ENCODE results near the gene CFAP119.

CFAP119 gene

DNA sequence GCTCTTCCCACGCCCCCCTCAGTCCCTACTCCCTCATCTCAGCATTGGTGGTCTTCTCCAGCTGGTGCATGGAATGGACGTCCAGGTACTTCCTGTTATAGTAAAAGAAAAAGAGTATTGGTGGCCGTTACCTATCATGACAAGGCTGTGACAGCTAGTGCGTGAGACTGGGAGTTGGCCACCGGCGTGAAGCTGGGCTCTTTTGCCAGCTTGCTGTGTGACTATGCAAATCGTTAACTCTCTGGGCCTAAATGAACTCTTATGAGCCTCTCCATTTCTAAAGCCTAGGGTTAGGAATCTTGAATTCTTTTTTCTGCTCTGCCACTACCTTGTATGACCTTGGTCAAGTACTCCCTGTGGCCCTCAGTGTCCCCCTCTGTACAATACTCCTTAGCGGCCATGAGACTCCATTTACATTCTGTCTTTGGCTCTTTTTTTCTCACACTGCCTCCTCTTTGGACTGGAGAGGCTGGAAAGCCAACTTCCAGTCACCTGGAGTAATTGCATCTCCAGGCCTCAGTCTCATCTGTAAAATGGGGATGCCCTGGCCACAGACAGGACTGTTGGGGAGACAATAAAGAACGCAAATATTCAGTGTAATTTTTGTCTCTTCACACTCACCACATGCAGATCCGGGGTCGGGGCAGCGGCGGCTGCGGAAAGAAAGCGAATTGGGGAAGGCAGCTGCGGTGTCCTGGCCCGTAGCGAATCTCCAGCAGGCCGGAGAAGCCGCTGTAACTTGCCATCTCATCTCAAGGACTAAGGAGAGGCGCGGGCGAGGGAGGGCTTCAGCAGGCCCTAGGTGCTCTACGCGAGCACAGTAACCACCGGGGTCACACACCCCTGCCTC lies 1.1 kb downstream of the CFAP119 start:
- no peak for DNase-seq

DNA sequence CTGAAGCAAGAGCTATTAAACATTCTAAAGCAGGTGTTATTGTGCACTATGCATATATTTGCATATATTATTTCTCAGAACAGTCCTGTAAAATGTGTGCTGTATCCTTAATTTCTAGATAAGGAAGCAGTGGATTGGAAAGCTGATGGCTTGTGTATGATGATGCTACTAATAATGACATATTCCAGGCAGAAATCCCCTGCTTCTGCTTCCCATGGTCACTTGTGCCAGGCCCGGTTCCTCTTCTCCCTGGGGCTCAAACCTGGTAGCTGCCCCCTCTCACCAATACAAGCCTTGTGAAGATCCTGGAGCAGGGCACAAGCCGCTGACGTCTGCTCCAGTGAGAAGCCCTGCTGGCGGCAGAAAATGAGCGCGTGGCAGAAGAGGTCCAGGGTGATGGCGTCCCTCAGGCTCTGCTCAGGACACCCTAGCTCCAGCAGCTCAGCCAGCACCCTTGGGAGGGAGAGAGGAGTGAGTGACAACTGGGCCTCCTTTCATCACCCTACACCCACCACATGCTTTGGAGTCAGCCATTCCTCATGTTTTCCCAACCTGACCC lies 1.8 kb downstream of the CFAP119 start:
- no peak for DNase-seq

GRCh38 chr16:30758988-30759491 lies 2.8 kb downstream of the CFAP119 start:
- no peak for DNase-seq

GRCh38 chr16:30757316-30757715 lies 4.5 kb downstream of the CFAP119 start:
- no peak for DNase-seq

GRCh38 chr16:30756781-30757100 lies 5.1 kb downstream of the CFAP119 start:
- DNase-seq = no peak

DNA sequence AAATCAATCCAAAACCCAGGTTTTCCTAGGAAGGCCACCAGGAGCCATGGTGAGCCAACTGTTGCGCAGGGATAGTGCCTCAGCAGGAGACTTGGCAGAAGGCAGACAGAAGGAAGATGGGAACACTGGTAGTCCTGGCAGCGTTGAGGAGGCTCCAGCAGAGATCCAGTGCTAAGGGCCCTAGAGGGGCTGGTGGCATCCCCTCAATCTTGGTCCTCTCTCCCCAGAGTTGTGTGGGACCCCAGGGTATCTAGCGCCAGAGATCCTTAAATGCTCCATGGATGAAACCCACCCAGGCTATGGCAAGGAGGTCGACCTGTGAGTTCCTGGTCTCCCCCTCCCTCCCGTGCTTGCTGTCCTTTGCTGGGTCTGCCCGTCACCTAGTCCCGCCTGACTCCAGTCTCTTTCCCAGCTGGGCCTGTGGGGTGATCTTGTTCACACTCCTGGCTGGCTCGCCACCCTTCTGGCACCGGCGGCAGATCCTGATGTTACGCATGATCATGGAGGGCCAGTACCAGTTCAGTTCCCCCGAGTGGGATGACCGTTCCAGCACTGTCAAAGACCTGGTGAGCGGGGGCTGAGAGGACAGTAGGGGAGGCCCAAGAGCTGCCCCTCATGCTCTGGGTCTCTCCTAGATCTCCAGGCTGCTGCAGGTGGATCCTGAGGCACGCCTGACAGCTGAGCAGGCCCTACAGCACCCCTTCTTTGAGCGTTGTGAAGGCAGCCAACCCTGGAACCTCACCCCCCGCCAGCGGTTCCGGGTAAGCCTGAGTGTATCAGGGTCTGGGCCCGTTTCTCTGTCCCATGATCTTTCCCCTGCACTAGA lies 5.7 kb downstream of the CFAP119 start:
- DNase-seq = no peak

DNA sequence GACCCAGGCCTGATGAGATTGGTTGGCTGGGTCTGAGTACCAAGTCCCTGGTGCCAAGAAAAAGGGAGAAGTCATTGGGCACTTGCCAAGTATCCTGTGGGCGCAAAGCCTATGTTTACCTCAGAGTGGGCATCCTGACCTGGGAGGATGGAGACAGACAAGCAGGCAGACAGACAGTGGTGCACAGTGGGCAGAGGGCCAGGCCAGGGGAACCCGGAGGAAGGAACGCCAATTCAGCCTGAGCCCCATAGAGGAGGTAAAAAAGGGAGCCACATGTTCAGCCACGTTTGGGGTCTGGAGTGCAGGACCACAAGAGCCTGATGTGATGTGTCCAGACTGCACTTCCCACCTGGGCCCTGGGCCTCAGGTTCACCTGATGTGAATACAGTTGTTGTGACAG lies 8.3 kb downstream of the CFAP119 start:
- DNase-seq = no peak

DNA sequence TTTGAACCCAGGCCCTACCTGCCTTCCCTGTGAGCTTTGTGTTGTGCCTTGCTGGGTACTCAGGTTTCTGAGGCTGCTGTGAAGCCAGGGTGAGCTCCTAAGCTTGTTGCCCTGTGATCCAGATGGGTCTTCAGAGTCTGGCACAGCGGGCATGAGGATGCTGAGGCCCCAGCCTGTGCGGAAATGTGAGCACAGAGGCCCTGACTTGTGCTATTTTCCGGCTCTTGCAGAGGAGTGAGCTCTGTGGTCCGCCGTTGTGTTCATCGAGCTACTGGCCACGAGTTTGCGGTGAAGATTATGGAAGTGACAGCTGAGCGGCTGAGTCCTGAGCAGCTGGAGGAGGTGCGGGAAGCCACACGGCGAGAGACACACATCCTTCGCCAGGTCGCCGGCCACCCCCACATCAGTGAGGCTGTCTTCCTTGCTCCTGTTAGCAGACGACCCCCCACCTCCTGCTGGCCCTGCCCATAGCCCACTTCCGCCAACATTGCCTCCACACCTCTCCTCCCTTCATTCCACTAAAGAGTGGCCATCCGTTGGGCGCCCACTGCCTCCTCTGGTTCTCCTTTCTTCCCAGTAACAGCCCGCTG lies 10.9 kb downstream of the CFAP119 start:
- DNase-seq = no peak

DNA sequence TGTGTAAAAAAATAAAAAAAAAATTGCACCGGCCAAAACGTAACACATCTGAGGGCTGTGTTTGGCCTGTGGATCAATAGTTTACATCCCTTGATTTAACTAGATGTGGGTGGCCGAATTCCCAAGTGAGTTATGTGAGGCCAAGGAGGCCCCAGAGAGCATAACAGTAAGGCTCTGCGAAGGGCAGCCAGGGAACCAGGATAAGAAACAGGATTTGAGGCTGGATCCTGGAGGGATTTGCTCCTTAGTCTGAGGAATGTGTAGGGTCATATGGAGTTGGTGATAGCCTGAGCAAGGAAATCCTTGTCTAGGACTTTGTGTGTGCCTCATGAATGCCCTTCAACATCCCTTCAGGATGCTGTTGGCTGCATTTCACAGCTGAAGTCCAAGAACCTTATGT lies 11.7 kb downstream of the CFAP119 start:
- no peak for DNase-seq

GRCh38 chr16:30748634-30749445 lies 13.0 kb downstream of the CFAP119 start:
- DNase-seq = peak; percentile 56

GRCh38 chr16:30747799-30748633 lies 13.8 kb downstream of the CFAP119 start, which contains the start of gene PHKG2:
TSS of gene PHKG2 (plus strand) at chr16:30748425. CDS start at chr16:30748821, 396 bp downstream.
- peak; percentile 95 for DNase-seq

DNA sequence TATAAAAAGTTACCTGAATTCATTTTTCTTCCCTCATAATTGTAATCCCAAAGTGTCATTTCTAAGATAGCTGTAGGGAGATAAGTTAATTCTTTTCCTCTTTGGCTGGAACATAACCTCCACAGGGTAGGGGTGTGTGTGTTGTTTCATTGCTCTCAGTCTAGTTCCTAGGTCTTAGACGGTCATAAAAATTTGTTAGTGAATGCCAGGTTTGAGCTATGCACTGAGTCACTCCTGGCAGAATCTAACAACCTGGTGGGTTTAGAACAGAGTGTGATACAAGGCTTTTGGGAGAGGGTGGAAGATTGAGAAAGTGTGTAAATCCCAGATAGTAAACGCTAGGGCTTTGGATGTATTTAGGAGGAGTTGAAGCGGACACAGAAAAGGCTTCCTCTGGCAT lies 14.5 kb downstream of the CFAP119 start:
- DNase-seq = no peak

- DNase-seq = no peak
Observed at GRCh38 chr16:30746638-30747175, 15.2 kb downstream of the CFAP119 start.

- no peak for DNase-seq
Observed at GRCh38 chr16:30745082-30745481, 16.8 kb downstream of the CFAP119 start.

DNA sequence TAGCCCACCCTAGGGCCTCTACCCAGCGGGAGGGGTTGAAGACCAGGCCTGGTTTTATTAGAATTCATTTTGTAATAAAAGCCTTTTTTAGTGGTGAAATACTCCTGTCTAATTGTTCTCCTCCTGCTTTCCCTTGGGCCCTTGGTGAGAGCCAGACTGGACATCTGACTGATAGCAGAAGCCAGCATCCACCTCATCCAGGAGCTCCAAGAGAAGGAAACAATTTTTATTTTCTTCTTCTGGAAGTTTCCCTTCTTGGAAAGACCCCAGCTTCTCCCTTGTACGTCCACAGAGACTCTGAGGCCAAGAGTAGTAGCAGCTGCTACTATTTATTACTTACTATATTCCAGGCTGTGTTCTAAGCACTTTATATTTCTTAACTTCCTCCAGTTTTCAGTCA lies 17.7 kb downstream of the CFAP119 start:
- no peak for DNase-seq

GRCh38 chr16:30743716-30744115 lies 18.1 kb downstream of the CFAP119 start:
- DNase-seq = no peak

DNA sequence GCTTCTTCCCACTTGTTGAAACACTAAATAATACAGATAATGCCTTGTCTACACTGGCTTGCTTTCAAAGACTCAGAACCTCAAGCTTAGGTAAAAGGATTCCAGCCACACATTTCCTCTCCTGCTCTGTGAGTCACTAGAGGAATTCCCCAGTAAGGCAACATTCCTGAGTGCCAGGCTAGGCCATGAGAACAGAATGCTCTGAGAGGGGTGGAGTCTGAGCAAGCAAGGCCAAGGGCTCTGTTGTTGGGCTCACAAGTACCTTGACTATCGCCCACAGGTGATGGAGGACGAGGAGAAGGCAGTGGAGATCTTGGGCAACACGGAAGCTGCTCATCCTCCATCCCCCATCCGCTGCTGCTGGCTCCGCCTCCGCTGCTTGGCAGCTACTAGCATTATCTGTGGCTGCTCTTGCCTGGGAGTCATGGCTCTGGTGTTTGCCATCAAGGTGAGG lies 20.4 kb downstream of the CFAP119 start:
- DNase-seq = no peak

- DNase-seq = no peak
Observed at GRCh38 chr16:30740364-30741251, 21.3 kb downstream of the CFAP119 start.
